Measurements from ENCODE around the gene ARID3C. TPM values are rescaled to one million over a fixed set of nuclear protein-coding genes. Genes with fewer than 3 reads are reported as not detected.
"Not testable (repeated sequence)": the region's sequence is repeated elsewhere in the genome, so short reads cannot be mapped to it uniquely, and the experiment has no call there.

Gene ARID3C
- total and polyA plus RNA-seq, 4 donors = not detected

DNA sequence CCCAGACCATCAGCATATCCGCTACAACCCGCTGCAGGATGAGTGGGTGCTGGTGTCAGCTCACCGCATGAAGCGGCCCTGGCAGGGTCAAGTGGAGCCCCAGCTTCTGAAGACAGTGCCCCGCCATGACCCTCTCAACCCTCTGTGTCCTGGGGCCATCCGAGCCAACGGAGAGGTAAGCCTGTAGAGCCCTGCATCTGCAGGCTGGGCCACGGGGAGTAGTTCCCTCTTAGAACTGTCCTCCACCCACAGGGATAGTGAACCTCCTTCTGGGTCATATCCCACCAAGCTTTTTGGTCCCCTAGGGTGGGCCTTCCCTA is 18.2 kb upstream of the ARID3C start:
- intact Hi-C loops (cut with DNase I) = no loop called here
- peak overlapping the region in 1 of 2 donors; percentile 25 for H3K27ac ChIP-seq (ENCODE audit: low read depth in 1 of 2, low read length in 2 of 2)
- H3K27me3 ChIP-seq (ENCODE audit: control insufficient read depth in 1 of 2, insufficient read depth in 2 of 2, low read length in 1 of 2) = no peaks in the 10 kb centered on the region
- no peaks in the 10 kb centered on the region for H3K4me1 ChIP-seq (ENCODE audit: control insufficient read depth in 1 of 2, insufficient read depth in 2 of 2, low read length in 2 of 2)
- H3K9me3 ChIP-seq (ENCODE audit: control insufficient read depth, low read length) = no peaks in the 10 kb centered on the region
- H3K4me3 ChIP-seq (ENCODE audit: low read length in 2 of 2) = peak overlapping the region; percentile 15 to 55
- ATAC-seq (ENCODE audit: low FRiP score) (no peak), DNase-seq (no peak)
- 1 to 4% methylated on average over 8 of the region's 8 CpGs for WGBS, 2 donors
- no peaks in the 10 kb centered on the region for H3K36me3 ChIP-seq (ENCODE audit: control insufficient read depth in 1 of 2, insufficient read depth in 2 of 2, low read length in 1 of 2)

DNA sequence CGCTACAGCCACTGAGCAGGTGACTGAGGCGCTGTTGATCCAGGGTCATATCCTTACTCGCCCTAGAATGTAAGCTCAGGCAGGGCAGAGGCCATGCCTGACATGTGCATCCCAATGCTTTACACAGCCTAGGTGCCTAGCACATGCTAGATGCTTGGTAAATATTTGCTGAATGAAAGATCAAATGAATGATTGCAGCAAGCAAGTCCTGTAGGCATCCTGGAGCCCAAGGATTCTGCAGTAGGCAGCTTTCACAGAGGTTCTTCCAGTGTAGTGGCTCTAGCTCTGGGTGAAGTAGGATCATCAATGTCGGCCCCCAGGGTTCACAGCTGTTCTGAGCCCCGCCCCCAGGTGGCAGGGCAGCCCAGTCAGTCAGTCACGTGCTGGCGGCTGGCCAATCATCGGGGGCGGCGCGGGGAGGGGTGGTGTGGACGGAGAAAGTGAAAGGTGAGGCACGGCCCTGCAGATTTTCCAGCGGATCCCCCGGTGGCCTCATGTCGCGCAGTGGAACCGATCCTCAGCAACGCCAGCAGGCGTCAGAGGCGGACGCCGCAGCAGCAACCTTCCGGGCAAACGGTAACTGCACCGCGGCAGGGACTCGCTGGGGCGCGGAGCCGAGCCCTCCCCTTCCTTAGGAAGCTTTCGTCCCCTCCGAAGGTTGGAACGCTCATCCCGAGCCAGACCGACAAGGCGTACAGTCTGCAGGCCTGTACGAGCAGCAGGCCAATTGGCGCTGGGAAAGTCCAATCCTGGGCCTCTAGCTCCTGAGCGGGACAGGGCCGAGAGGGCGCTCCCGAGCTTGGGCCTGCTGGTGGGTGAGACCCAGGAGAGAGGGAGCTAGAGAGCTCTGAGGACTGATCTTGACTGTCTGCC is 17.6 kb upstream of the ARID3C start, which contains the start of gene GALT:
GALT (plus strand) TSS at position 465 of the 873 bp plus-strand sequence; CDS start at position 495, 30 bp downstream.
- intact Hi-C loops (cut with DNase I) = no loop called here
- H3K27ac ChIP-seq (ENCODE audit: low read depth in 1 of 2, low read length in 2 of 2) = peak within 1 kb of the TSS in 1 of 2 donors; percentile 60
- no peaks in the 10 kb centered on the region for H3K4me1 ChIP-seq (ENCODE audit: control insufficient read depth in 1 of 2, insufficient read depth in 2 of 2, low read length in 2 of 2)
- peak; percentile 94 for ATAC-seq (ENCODE audit: low FRiP score)
- peak; percentile 96 to 98 for DNase-seq
- no peaks in the 10 kb centered on the region for H3K9me3 ChIP-seq (ENCODE audit: control insufficient read depth, low read length)
- no peaks in the 10 kb centered on the region for H3K36me3 ChIP-seq (ENCODE audit: control insufficient read depth in 1 of 2, insufficient read depth in 2 of 2, low read length in 1 of 2)
- H3K4me3 ChIP-seq (ENCODE audit: low read length in 2 of 2) = peak within 1 kb of the TSS; percentile 15 to 55
- WGBS, 2 donors = 5 to 6% methylated on average over 43 of the region's 43 CpGs
- no peaks in the 10 kb centered on the region for H3K27me3 ChIP-seq (ENCODE audit: control insufficient read depth in 1 of 2, insufficient read depth in 2 of 2, low read length in 1 of 2)

- H3K27me3 ChIP-seq (ENCODE audit: control insufficient read depth in 1 of 2, insufficient read depth in 2 of 2, low read length in 1 of 2) = no peaks in the 10 kb centered on the region
- no peaks in the 10 kb centered on the region for H3K4me1 ChIP-seq (ENCODE audit: control insufficient read depth in 1 of 2, insufficient read depth in 2 of 2, low read length in 2 of 2)
- no peaks in the 10 kb centered on the region for H3K9me3 ChIP-seq (ENCODE audit: control insufficient read depth, low read length)
- DNase-seq = no peak
- ATAC-seq (ENCODE audit: low FRiP score) = no peak
- no peaks in the 10 kb centered on the region for H3K36me3 ChIP-seq (ENCODE audit: control insufficient read depth in 1 of 2, insufficient read depth in 2 of 2, low read length in 1 of 2)
- no peak overlapping the region for H3K4me3 ChIP-seq (ENCODE audit: low read length in 2 of 2)
- H3K27ac ChIP-seq (ENCODE audit: low read depth in 1 of 2, low read length in 2 of 2) = no peak overlapping the region
- intact Hi-C loops (cut with DNase I) = no loop called here
Measured at GRCh38 chr9:34644766-34645314, 16.0 kb upstream of the ARID3C start.

DNA sequence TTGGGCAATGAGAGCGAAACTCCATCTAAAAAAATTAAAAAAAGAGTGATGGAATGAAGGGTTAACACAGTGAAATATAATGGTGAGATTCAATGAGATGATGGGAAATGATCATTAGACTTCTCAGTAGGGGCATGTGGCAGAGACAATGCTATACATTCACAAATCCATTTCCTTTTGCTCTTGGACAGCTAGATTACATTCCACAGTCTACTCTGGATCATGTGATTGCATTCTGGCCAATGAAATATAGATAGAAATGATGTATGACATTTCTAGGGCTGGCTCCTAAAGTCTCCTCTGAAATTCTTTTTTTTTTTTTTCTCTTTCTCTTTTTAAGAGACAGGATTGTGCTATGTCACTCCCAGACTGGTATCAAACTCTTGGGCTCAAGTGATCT is 13.8 kb upstream of the ARID3C start:
- Histone ChIP-seq H3K4me1 (ENCODE audit: control insufficient read depth in 1 of 2, insufficient read depth in 2 of 2, low read length in 2 of 2) (no peaks in the 10 kb centered on the region), H3K4me3 (ENCODE audit: low read length in 2 of 2) (no peak overlapping the region), H3K27ac (ENCODE audit: low read depth in 1 of 2, low read length in 2 of 2) (no peak overlapping the region), H3K9me3 (ENCODE audit: control insufficient read depth, low read length) (no peaks in the 10 kb centered on the region), H3K36me3 (ENCODE audit: control insufficient read depth in 1 of 2, insufficient read depth in 2 of 2, low read length in 1 of 2) (no peaks in the 10 kb centered on the region), H3K27me3 (ENCODE audit: control insufficient read depth in 1 of 2, insufficient read depth in 2 of 2, low read length in 1 of 2) (no peaks in the 10 kb centered on the region)
- WGBS, 2 donors = 97 to 100% methylated on average over 1 of the region's 1 CpG
- no peak for DNase-seq
- no peak for ATAC-seq (ENCODE audit: low FRiP score)
- intact Hi-C loops (cut with DNase I) = no loop called here

- not testable (repeated sequence) for H3K9me3 ChIP-seq (ENCODE audit: control insufficient read depth, low read length); H3K4me1 ChIP-seq (ENCODE audit: control insufficient read depth in 1 of 2, insufficient read depth in 2 of 2, low read length in 2 of 2); H3K4me3 ChIP-seq (ENCODE audit: low read length in 2 of 2); H3K27me3 ChIP-seq (ENCODE audit: control insufficient read depth in 1 of 2, insufficient read depth in 2 of 2, low read length in 1 of 2); ATAC-seq (ENCODE audit: low FRiP score); H3K27ac ChIP-seq (ENCODE audit: low read depth in 1 of 2, low read length in 2 of 2); DNase-seq; H3K36me3 ChIP-seq (ENCODE audit: control insufficient read depth in 1 of 2, insufficient read depth in 2 of 2, low read length in 1 of 2)
- intact Hi-C loops (cut with DNase I) = loop anchor here in 1 of 2 donors (5.0 kb wide), 1 partner anchor 63 kb away; no protein-coding TSS in a partner anchor
- WGBS, 2 donors = 89 to 92% methylated on average over 8 of the region's 8 CpGs
Measured at GRCh38 chr9:34639322-34639721, 10.5 kb upstream of the ARID3C start.

DNA sequence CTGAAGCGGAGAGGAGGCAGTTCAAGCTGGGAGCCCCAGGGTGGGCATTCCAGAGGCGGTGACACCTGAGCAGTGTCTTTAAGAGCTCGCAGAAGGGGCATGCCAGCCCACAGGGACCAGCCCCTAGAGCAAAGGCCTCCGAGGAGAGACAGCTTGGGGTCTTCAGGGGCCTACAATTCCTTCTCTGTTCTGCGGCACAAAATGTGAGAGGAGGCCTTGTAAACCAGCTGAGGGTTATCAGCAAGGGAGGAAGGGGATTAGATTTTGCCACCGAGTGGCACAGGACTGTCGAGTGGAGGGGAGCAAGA is 9.2 kb upstream of the ARID3C start:
- H3K4me1 ChIP-seq (ENCODE audit: control insufficient read depth in 1 of 2, insufficient read depth in 2 of 2, low read length in 2 of 2) = no peaks in the 10 kb centered on the region
- intact Hi-C loops (cut with DNase I) = loop anchor here in 1 of 2 donors (5.0 kb wide), 1 partner anchor 64 kb away; no protein-coding TSS in a partner anchor
- no peak for ATAC-seq (ENCODE audit: low FRiP score)

DNA sequence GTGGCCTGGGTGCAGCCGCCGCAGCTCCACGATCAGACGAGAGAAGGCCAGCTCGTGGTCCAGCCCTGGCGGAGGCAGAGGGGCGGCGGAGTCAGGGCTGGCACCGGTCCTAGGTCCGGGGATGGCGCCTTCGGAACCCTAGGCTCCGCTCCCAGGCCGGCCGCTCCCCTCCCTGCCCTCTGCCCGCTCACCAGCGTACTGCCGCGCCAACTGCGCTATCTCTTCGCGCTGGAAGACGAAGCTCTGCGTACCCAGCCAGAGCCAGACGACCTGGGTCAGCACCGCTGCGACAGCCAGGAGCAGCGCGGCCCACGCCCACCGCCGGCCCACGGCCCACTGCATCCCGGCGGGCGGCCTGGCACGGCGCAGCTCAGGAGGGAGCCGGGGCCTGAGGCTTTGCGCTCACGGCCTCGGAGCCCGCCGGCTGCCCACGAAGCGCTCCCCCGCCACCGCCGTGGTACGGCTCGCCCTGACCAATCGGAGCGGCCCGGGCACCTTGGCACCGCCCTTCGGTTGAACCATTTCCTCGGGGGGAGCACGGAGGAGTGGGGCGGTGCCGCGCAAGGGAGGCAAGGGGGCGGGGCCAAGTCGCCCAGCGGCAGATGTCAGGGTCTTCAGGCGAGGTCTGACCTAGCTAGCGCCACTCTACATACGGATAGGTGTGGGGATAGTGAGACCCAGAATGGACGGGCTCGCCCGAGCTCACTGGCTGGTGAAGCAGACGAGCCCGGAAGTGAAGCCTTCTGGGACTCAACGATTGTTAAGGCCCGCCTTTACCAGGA is 8.7 kb upstream of the ARID3C start, which contains the start of gene SIGMAR1:
SIGMAR1 (minus strand) TSS at position 432 of the 782 bp plus-strand sequence; CDS start at position 342, 90 bp downstream.
- Histone ChIP-seq H3K27ac (ENCODE audit: low read depth in 1 of 2, low read length in 2 of 2) (peak within 1 kb of the TSS; percentile 6 to 30), H3K36me3 (ENCODE audit: control insufficient read depth in 1 of 2, insufficient read depth in 2 of 2, low read length in 1 of 2) (no peaks in the 10 kb centered on the region), H3K27me3 (ENCODE audit: control insufficient read depth in 1 of 2, insufficient read depth in 2 of 2, low read length in 1 of 2) (no peaks in the 10 kb centered on the region), H3K9me3 (ENCODE audit: control insufficient read depth, low read length) (no peaks in the 10 kb centered on the region), H3K4me1 (ENCODE audit: control insufficient read depth in 1 of 2, insufficient read depth in 2 of 2, low read length in 2 of 2) (no peaks in the 10 kb centered on the region), H3K4me3 (ENCODE audit: low read length in 2 of 2) (peak within 1 kb of the TSS; percentile 19 to 49)
- DNase-seq = peak; percentile 97 to 98
- peak; percentile 98 for ATAC-seq (ENCODE audit: low FRiP score)
- intact Hi-C loops (cut with DNase I) = loop anchor here in 1 of 2 donors (5.0 kb wide), 1 partner anchor 65 kb away; no protein-coding TSS in a partner anchor
- WGBS, 2 donors = 0 to 1% methylated on average over 69 to 74 of the region's 74 CpGs

More for the DNA sequence above, 9.2 kb upstream of the ARID3C start:
- no peak for DNase-seq
- H3K27me3 ChIP-seq (ENCODE audit: control insufficient read depth in 1 of 2, insufficient read depth in 2 of 2, low read length in 1 of 2) = no peaks in the 10 kb centered on the region
- 8 to 13% methylated on average over 7 of the region's 7 CpGs for WGBS, 2 donors
- no peaks in the 10 kb centered on the region for H3K36me3 ChIP-seq (ENCODE audit: control insufficient read depth in 1 of 2, insufficient read depth in 2 of 2, low read length in 1 of 2)
- peak overlapping the region; percentile 17 to 49 for H3K4me3 ChIP-seq (ENCODE audit: low read length in 2 of 2)
- no peaks in the 10 kb centered on the region for H3K9me3 ChIP-seq (ENCODE audit: control insufficient read depth, low read length)
- peak overlapping the region; percentile 6 to 26 for H3K27ac ChIP-seq (ENCODE audit: low read depth in 1 of 2, low read length in 2 of 2)

- Histone ChIP-seq H3K9me3 (ENCODE audit: control insufficient read depth, low read length) (no peaks in the 10 kb centered on the region), H3K27ac (ENCODE audit: low read depth in 1 of 2, low read length in 2 of 2) (no peak overlapping the region), H3K36me3 (ENCODE audit: control insufficient read depth in 1 of 2, insufficient read depth in 2 of 2, low read length in 1 of 2) (no peaks in the 10 kb centered on the region), H3K27me3 (ENCODE audit: control insufficient read depth in 1 of 2, insufficient read depth in 2 of 2, low read length in 1 of 2) (no peaks in the 10 kb centered on the region), H3K4me3 (ENCODE audit: low read length in 2 of 2) (peak overlapping the region in 1 of 2 donors; percentile 19), H3K4me1 (ENCODE audit: control insufficient read depth in 1 of 2, insufficient read depth in 2 of 2, low read length in 2 of 2) (no peaks in the 10 kb centered on the region)
- peak; percentile 67 to 87 for DNase-seq
- no peak for ATAC-seq (ENCODE audit: low FRiP score)
- intact Hi-C loops (cut with DNase I) = loop anchor here in 1 of 2 donors (5.0 kb wide), 1 partner anchor 65 kb away; no protein-coding TSS in a partner anchor
- WGBS, 2 donors = 6 to 8% methylated on average over 22 to 23 of the region's 23 CpGs
Measured at GRCh38 chr9:34636791-34637355, 8.0 kb upstream of the ARID3C start.

All from aorta (tissue), 5 donors.